Measurements from ENCODE around the gene FAH.

The FAH gene

GRCh38 chr15:80233581-80233980, 80.8 kb downstream of the FAH start:
- no peak for DNase-seq (ENCODE audit: low read depth in 2 of 2, low spot score in 1 of 2)

- peak in 1 of 2 donors; percentile 8 for DNase-seq (ENCODE audit: low read depth in 2 of 2, low spot score in 1 of 2)
These were observed 82.1 kb downstream of the FAH start for GRCh38 chr15:80234883-80235282.
